Tibial nerve (tissue), 4 donors: ENCODE measurements around the gene FOXK2.

Source experiments
- CTCF ChIP-seq, 5 experiments: fragments of 200-600 bp in 3 of 5; fragments of 450-650 bp in 2 of 5; sonication (generic) in 3 of 5; IDR thresholded peaks; one replicate each; pipeline ENCODE4 v1.5.1; 2016 to 2019; ENCODE audit warnings: antibody characterized with exemption in 5 of 5, mild to moderate bottlenecking in 3 of 5, moderate library complexity in 2 of 5
- EP300 ChIP-seq, 2 donors: sonication (generic); formaldehyde crosslinking; IDR thresholded peaks; one replicate each; pipeline ENCODE4 v1.6.1; 2017; ENCODE audit warnings: antibody characterized with exemption in 2 of 2, mild to moderate bottlenecking in 1 of 2
- POLR2A ChIP-seq, 2 donors: fragments of 450-650 bp; IDR thresholded peaks; one replicate each; pipeline ENCODE4 v1.6.1; 2017; ENCODE audit warnings: antibody characterized with exemption in 2 of 2, mild to moderate bottlenecking in 2 of 2, moderate library complexity in 2 of 2

GRCh38 chr17:82653651-82654528, 134.4 kb downstream of the FOXK2 start:
- TF ChIP-seq CTCF (IDR thresholded peaks at IDR 0.05): no peak
- TF ChIP-seq EP300 (IDR thresholded peaks at IDR 0.05): no peak
- TF ChIP-seq POLR2A (IDR thresholded peaks at IDR 0.05): no peak
